AG08395 (cell line): ENCODE measurements around the gene SFTPB.
"Not testable (repeated sequence)": the region's sequence is repeated elsewhere in the genome, so short reads cannot be mapped to it uniquely, and the experiment has no call there.

ENCODE experiments used
- DNase-seq: peaks from one replicate; pipeline ENCODE4 v3.0.0; 2012; ENCODE audit warnings: mixed read lengths, low spot score

Gene SFTPB

GRCh38 chr2:85675866-85676548 lies 8.0 kb upstream of the SFTPB start:
- DNase-seq: no peak

GRCh38 chr2:85675427-85675826 lies 7.4 kb upstream of the SFTPB start:
- no peak for DNase-seq

GRCh38 chr2:85674417-85674816 lies 6.4 kb upstream of the SFTPB start:
- DNase-seq: no peak

- no peak for DNase-seq
Observed at GRCh38 chr2:85673716-85674375, 5.8 kb upstream of the SFTPB start.

- DNase-seq: no peak
Observed at GRCh38 chr2:85672456-85672855, 4.5 kb upstream of the SFTPB start.

GRCh38 chr2:85670416-85670815 lies 2.4 kb upstream of the SFTPB start:
- DNase-seq: not testable (repeated sequence)

GRCh38 chr2:85669549-85669948 lies 1.6 kb upstream of the SFTPB start:
- DNase-seq: no peak

GRCh38 chr2:85668857-85669142 lies 801 bp upstream of the SFTPB start:
- no peak for DNase-seq

GRCh38 chr2:85667561-85668008 lies 414 bp downstream of the SFTPB start:
- no peak for DNase-seq

GRCh38 chr2:85666435-85667316 lies 1.3 kb downstream of the SFTPB start:
- no peak for DNase-seq

- no peak for DNase-seq
Observed at GRCh38 chr2:85666016-85666415, 2.0 kb downstream of the SFTPB start.

- DNase-seq: no peak
Observed at GRCh38 chr2:85665264-85665937, 2.6 kb downstream of the SFTPB start.

- DNase-seq: no peak
Observed at GRCh38 chr2:85663594-85664565, 4.1 kb downstream of the SFTPB start.

GRCh38 chr2:85662899-85663593 lies 5.0 kb downstream of the SFTPB start:
- DNase-seq: peak; percentile 92

- DNase-seq: no peak
Observed at GRCh38 chr2:85661139-85661858, 6.7 kb downstream of the SFTPB start.

- no peak for DNase-seq
Observed at GRCh38 chr2:85660725-85661124, 7.3 kb downstream of the SFTPB start.

GRCh38 chr2:85660301-85660700 lies 7.7 kb downstream of the SFTPB start:
- not testable (repeated sequence) for DNase-seq

- no peak for DNase-seq
Observed at GRCh38 chr2:85659324-85659981, 8.5 kb downstream of the SFTPB start.

GRCh38 chr2:85657399-85657798 lies 10.6 kb downstream of the SFTPB start:
- not testable (repeated sequence) for DNase-seq
